HepG2 (cell line): Measurements from ENCODE around the gene DOK4. TPM values are rescaled to one million over a fixed set of nuclear protein-coding genes. Genes with fewer than 3 reads are reported as not detected.

ENCODE experiments used
- ETV5 ChIP-seq: IDR thresholded peaks from 2 replicates; pipeline ENCODE4 v1.6.1; 2018; ENCODE audit warnings: missing biosample characterization, missing genetic modification reagents, inconsistent platforms, borderline replicate concordance
- GPN1 ChIP-seq: sonication (generic); formaldehyde crosslinking; IDR thresholded peaks from 2 replicates; pipeline ENCODE4 v1.5.1; 2020; ENCODE audit warnings: missing genetic modification reagents, borderline replicate concordance
- HIVEP1 ChIP-seq: sonication (generic); formaldehyde crosslinking; IDR thresholded peaks from 2 replicates; pipeline ENCODE4 v1.4.0; 2020; ENCODE audit warnings: mild to moderate bottlenecking, missing genetic modification reagents
- HNF1A ChIP-seq, 2 experiments: sonication (generic) in 1 of 2; formaldehyde crosslinking in 1 of 2; IDR thresholded peaks; 2 replicates each; pipeline versions ENCODE4 v1.4.0 to v1.6.1; 2016 to 2020; ENCODE audit warnings: borderline replicate concordance in 1 of 2, low read depth in 1 of 2, mild to moderate bottlenecking in 1 of 2, missing genetic modification reagents in 1 of 2
- HOXA7 ChIP-seq: sonication (generic); formaldehyde crosslinking; IDR thresholded peaks from 2 replicates; pipeline ENCODE4 v1.8.1; 2022; ENCODE audit warnings: mild to moderate bottlenecking, missing genetic modification reagents, moderate library complexity
- KLF13 ChIP-seq: sonication (generic); formaldehyde crosslinking; IDR thresholded peaks from 2 replicates; pipeline ENCODE4 v1.4.0; 2020; ENCODE audit warnings: mild to moderate bottlenecking, missing genetic modification reagents
- KLF16 ChIP-seq, 2 experiments: sonication (generic) in 1 of 2; formaldehyde crosslinking in 1 of 2; IDR thresholded peaks; 2 replicates each; pipeline versions ENCODE4 v1.6.1 to v1.8.0; 2016 to 2023; ENCODE audit warnings: missing genetic modification reagents in 2 of 2, missing compliant biosample characterization in 1 of 2
- MAFG ChIP-seq: sonication (generic); formaldehyde crosslinking; IDR thresholded peaks from 2 replicates; pipeline ENCODE4 v1.5.1; 2020; ENCODE audit warnings: mild to moderate bottlenecking, missing genetic modification reagents
- MIER2 ChIP-seq: IDR thresholded peaks from 2 replicates; pipeline ENCODE4 v1.6.1; 2016; ENCODE audit warnings: missing biosample characterization, missing genetic modification reagents
- NCOR1 ChIP-seq: fragments of 200-600 bp; sonication (generic); IDR thresholded peaks from 2 replicates; pipeline ENCODE4 v1.7.0; 2017; ENCODE audit warnings: antibody characterized with exemption, low read length, borderline replicate concordance
- NFYB ChIP-seq: sonication (generic); formaldehyde crosslinking; IDR thresholded peaks from 2 replicates; pipeline ENCODE4 v1.4.0; 2020; ENCODE audit warnings: missing genetic modification reagents
- RAD51 ChIP-seq: fragments of 450-650 bp; IDR thresholded peaks from 2 replicates; pipeline ENCODE4 v1.6.1; 2016; ENCODE audit warnings: borderline replicate concordance
- RORA ChIP-seq: sonication (generic); formaldehyde crosslinking; IDR thresholded peaks from 2 replicates; pipeline ENCODE4 v1.5.0; 2020; ENCODE audit warnings: mild to moderate bottlenecking, missing genetic modification reagents, moderate library complexity
- SP4 ChIP-seq: sonication (generic); formaldehyde crosslinking; IDR thresholded peaks from 2 replicates; pipeline ENCODE4 v1.8.1; 2023; ENCODE audit warnings: mild to moderate bottlenecking, missing genetic modification reagents
- TMF1 ChIP-seq: sonication (generic); formaldehyde crosslinking; IDR thresholded peaks from 2 replicates; pipeline ENCODE4 v1.8.1; 2022; ENCODE audit warnings: low read depth, missing genetic modification reagents
- ZBTB14 ChIP-seq: sonication (generic); formaldehyde crosslinking; IDR thresholded peaks from 2 replicates; pipeline ENCODE4 v1.4.0; 2020; ENCODE audit warnings: missing genetic modification reagents
- ZBTB20 ChIP-seq: sonication (generic); formaldehyde crosslinking; IDR thresholded peaks from 2 replicates; pipeline ENCODE4 v1.8.1; 2023; ENCODE audit warnings: missing genetic modification reagents, low read depth, mild to moderate bottlenecking, borderline replicate concordance
- ZNF138 ChIP-seq: sonication (generic); formaldehyde crosslinking; IDR thresholded peaks from 2 replicates; pipeline ENCODE4 v1.5.0; 2020; ENCODE audit warnings: mild to moderate bottlenecking, low read depth, missing genetic modification reagents
- ZNF205 ChIP-seq: IDR thresholded peaks from 2 replicates; pipeline ENCODE4 v1.6.1; 2018; ENCODE audit warnings: missing biosample characterization, missing genetic modification reagents
- ZNF761 ChIP-seq: sonication (generic); formaldehyde crosslinking; conservative IDR thresholded peaks from 2 replicates; pipeline ENCODE4 v1.4.0; 2020; ENCODE audit warnings: mild to moderate bottlenecking, missing genetic modification reagents
- polyA plus RNA-seq, 8 experiments: library from polyadenylated mRNA; depleted of rRNA in 3 of 8; stranded (reverse) in 7 of 8; unstranded in 1 of 8; fragments of >200 nt; fragmentation: Illumina TruSeq in 4 of 8; extraction: Trizol in 4 of 8; gene quantifications; 2 replicates each; pipeline versions ENCODE4 v1.2.1 to v1.2.3, GENCODE V29; 2011 to 2016; ENCODE audit warnings: low read depth in 4 of 8, missing spikeins in 1 of 8, mixed read lengths in 1 of 8; ENCODE audit not compliant: insufficient read depth in 1 of 8
- total RNA-seq, 5 experiments: library from RNA; depleted of rRNA; stranded (reverse); fragments of >200 nt; fragmentation: Illumina TruSeq; extraction: Trizol; gene quantifications; 2 replicates each; pipeline ENCODE4 v1.2.3, GENCODE V29; 2016; ENCODE audit warnings: low read depth in 1 of 5

Gene DOK4
- total and polyA plus RNA-seq, 2 of the 13 experiments (the other 11 are each of a cell fraction or from before 2014, with no cell fraction given), result 52.7 to 70.0 TPM

- TF ChIP-seq KLF13 (0 out of 2 replicates have a peak, but pooled peaks have one; percentile 82), ZNF761 (peak; percentile 82; the same call in 1 of the 2 replicates), SP4 (peak; percentile 78), ZNF138 (no peak), KLF16 (CRISPR knock-in tag; IDR thresholded peaks at IDR 0.05) (peak in 1 of 2 experiments; percentile 97; a peak in 2 of 4 replicates), RAD51 (no peak), RORA (no peak), HNF1A (IDR thresholded peaks at IDR 0.05; ENCODE audit: low read depth) (no peak), HNF1A (CRISPR knock-in tag; IDR thresholded peaks at IDR 0.05; ENCODE audit: borderline replicate concordance) (peak; percentile 75; the same call in 1 of the 2 replicates), MAFG (CRISPR knock-in tag) (no peak), TMF1 (CRISPR knock-in tag) (peak; percentile 83; the same call in 1 of the 2 replicates), ZBTB14 (CRISPR knock-in tag) (0 out of 2 replicates have a peak, but pooled peaks have one; percentile 44), HOXA7 (no peak), NFYB (CRISPR knock-in tag) (no peak), ETV5 (peak; percentile 97), ZBTB20 (CRISPR knock-in tag) (no peak), MIER2 (peak; percentile 79; the same call in 1 of the 2 replicates), GPN1 (CRISPR knock-in tag) (peak; percentile 67; the same call in 1 of the 2 replicates), HIVEP1 (CRISPR knock-in tag) (peak; percentile 43; the same call in 1 of the 2 replicates), ZNF205 (CRISPR knock-in tag) (peak; percentile 95), NCOR1 (no peak; the same call in 1 of the 2 replicates)
Observed at GRCh38 chr16:57462209-57462977, 23.9 kb downstream of the DOK4 start, which contains the start of gene POLR2C (continued).
